Keratinocyte (primary cell): Measurements from ENCODE around the gene TRAF2. TPM values are rescaled to one million over a fixed set of nuclear protein-coding genes. Genes with fewer than 3 reads are reported as not detected.

Source experiments
- DNase-seq: peaks from one replicate; pipeline ENCODE4 v3.0.0-alpha.2; 2011; ENCODE audit warnings: low read depth, missing footprints, low spot score
- FAIRE-seq: peaks from 2 replicates; lab custom pipeline; 2011; peaks lifted over from hg19 to GRCh38; lab: Jason Lieb, UNC
- H2AFZ ChIP-seq: 2 replicates; pipeline ENCODE4 v1.6.0; 2012; ENCODE audit warnings: low read length, control low read depth, inconsistent platforms; ENCODE audit not compliant: control insufficient read depth
- H3K27ac ChIP-seq: 2 replicates; pipeline ENCODE4 v1.5.1; 2011; ENCODE audit warnings: low read length; ENCODE audit not compliant: control insufficient read depth, insufficient read depth
- H3K27me3 ChIP-seq: 3 replicates; pipeline ENCODE4 v1.6.0; 2011; ENCODE audit warnings: low read length; ENCODE audit not compliant: control insufficient read depth, insufficient read depth; ENCODE audit errors: extremely low read depth
- H3K36me3 ChIP-seq, 2 experiments: 2 replicates in 1 of 2; 3 replicates in 1 of 2; pipeline ENCODE4 v1.5.1; 2011; ENCODE audit warnings: low read length in 2 of 2, mild to moderate bottlenecking in 1 of 2; ENCODE audit not compliant: control insufficient read depth in 2 of 2, insufficient read depth in 2 of 2; ENCODE audit errors: extremely low read depth in 1 of 2
- H3K4me1 ChIP-seq: 3 replicates; pipeline ENCODE4 v1.5.1; 2011; ENCODE audit warnings: low read length; ENCODE audit not compliant: control insufficient read depth, insufficient read depth; ENCODE audit errors: extremely low read depth
- H3K4me2 ChIP-seq: 3 replicates; pipeline ENCODE4 v1.6.0; 2011; ENCODE audit warnings: low read depth, low read length; ENCODE audit not compliant: control insufficient read depth, insufficient read depth; ENCODE audit errors: extremely low read depth
- H3K4me3 ChIP-seq, 3 experiments: fragments of 200-600 bp in 1 of 3; sonication (generic) in 1 of 3; 2 replicates in 2 of 3; 3 replicates in 1 of 3; pipeline ENCODE4 v1.5.1; 2011 to 2016; ENCODE audit warnings: low read length in 3 of 3, mild to moderate bottlenecking in 3 of 3, control low read depth in 2 of 3, inconsistent platforms in 1 of 3, low read depth in 1 of 3, mixed read lengths in 1 of 3, mixed run types in 1 of 3, moderate library complexity in 1 of 3; ENCODE audit not compliant: control insufficient read depth in 2 of 3, insufficient read depth in 2 of 3; ENCODE audit errors: extremely low read depth in 1 of 3
- H3K79me2 ChIP-seq: 2 replicates; pipeline ENCODE4 v1.6.0; 2012; ENCODE audit warnings: low read length; ENCODE audit not compliant: control insufficient read depth, insufficient read depth
- H3K9ac ChIP-seq: 3 replicates; pipeline ENCODE4 v1.6.0; 2011; ENCODE audit warnings: low read length; ENCODE audit not compliant: control insufficient read depth, insufficient read depth; ENCODE audit errors: extremely low read depth
- H3K9me1 ChIP-seq: 3 replicates; pipeline ENCODE4 v1.6.0; 2011; ENCODE audit warnings: low read length; ENCODE audit not compliant: control insufficient read depth, insufficient read depth; ENCODE audit errors: extremely low read depth
- H3K9me3 ChIP-seq: 2 replicates; pipeline ENCODE4 v1.5.1; 2012; ENCODE audit warnings: low read depth, low read length; ENCODE audit not compliant: control insufficient read depth
- H4K20me1 ChIP-seq: 3 replicates; pipeline ENCODE4 v1.6.0; 2011; ENCODE audit warnings: low read length; ENCODE audit not compliant: control insufficient read depth, insufficient read depth; ENCODE audit errors: extremely low read depth
- CTCF ChIP-seq, 3 experiments: IDR thresholded peaks in 1 of 3; conservative IDR thresholded peaks in 1 of 3; optimal IDR thresholded peaks in 1 of 3; 2 replicates in 2 of 3; 3 replicates in 1 of 3; pipeline versions ENCODE3 to v1.5.1; 2011; ENCODE audit warnings: low read length in 3 of 3, mild to moderate bottlenecking in 3 of 3, moderate library complexity in 2 of 3, control low read depth in 1 of 3, inconsistent platforms in 1 of 3; ENCODE audit not compliant: insufficient read depth in 2 of 3; ENCODE audit errors: extremely low read depth in 1 of 3
- EZH2 ChIP-seq: IDR thresholded peaks from one replicate; pipeline ENCODE4 v1.6.1; 2012; ENCODE audit warnings: inconsistent platforms, mild to moderate bottlenecking, low read length, moderate library complexity
- dilution Hi-C: fragments of 300-500 bp; cut with MboI; formaldehyde crosslinking; loops from one replicate; pipeline ENCODE4 v1.7.0; 2020; ENCODE audit warnings: low sequenced_read_pairs; ENCODE audit not compliant: extremely low pct_ligation_motif_present
- polyA plus RNA-seq, 5 experiments: library from polyadenylated mRNA; depleted of rRNA in 3 of 5; stranded (reverse) in 3 of 5; stranded (forward) in 1 of 5; unstranded in 1 of 5; fragments of >200 nt; gene quantifications; 1 replicate in 1 of 5; 2 replicates in 3 of 5; 3 replicates in 1 of 5; pipeline versions ENCODE4 v1.2.1 to v1.2.3, GENCODE V29; 2011 to 2012; ENCODE audit warnings: missing spikeins in 2 of 5, low read depth in 1 of 5, low replicate concordance in 1 of 5

Gene TRAF2
- polyA plus RNA-seq, 1 donor (not counting 4 experiments of a cell fraction or from before 2014, with no cell fraction given) = 9.9 TPM

GRCh38 chr9:136952321-136952850 is 66.1 kb downstream of the TRAF2 start:
- no peak overlapping the region for H3K27ac ChIP-seq
- no peaks in the 10 kb centered on the region for H3K9me3 ChIP-seq
- H3K27me3 ChIP-seq = no peaks in the 10 kb centered on the region
- H3K79me2 ChIP-seq = no peaks in the 10 kb centered on the region
- no peaks in the 10 kb centered on the region for H3K36me3 ChIP-seq
- dilution Hi-C loops = no loop called here
- TF ChIP-seq EZH2 (no peak), CTCF (optimal IDR thresholded peaks at IDR 0.05 in 1 of 3, IDR thresholded peaks at IDR 0.05 in 1 of 3, conservative IDR thresholded peaks at IDR 0.05 in 1 of 3; ENCODE audit: extremely low read depth in 1 of 3, insufficient read depth in 2 of 3, low read length in 3 of 3) (no peak)
- H3K4me2 ChIP-seq = no peak overlapping the region
- H2AFZ ChIP-seq = no peak overlapping the region
- no peak overlapping the region for H3K4me3 ChIP-seq
- H4K20me1 ChIP-seq = no peaks in the 10 kb centered on the region
- H3K9me1 ChIP-seq = no peaks in the 10 kb centered on the region
- H3K9ac ChIP-seq = no peak overlapping the region
- DNase-seq (no peak), FAIRE-seq (no peak)
- peaks cover 12% of the 10 kb centered on the region for H3K4me1 ChIP-seq

- Histone ChIP-seq H3K9me1 (no peaks in the 10 kb centered on the region), H3K9me3 (no peaks in the 10 kb centered on the region), H3K27ac (no peak overlapping the region), H3K4me2 (no peak overlapping the region), H3K36me3 (no peaks in the 10 kb centered on the region), H3K4me3 (no peak overlapping the region), H4K20me1 (no peaks in the 10 kb centered on the region), H3K79me2 (no peaks in the 10 kb centered on the region), H2AFZ (no peak overlapping the region), H3K27me3 (peaks cover 3% of the 10 kb centered on the region), H3K9ac (no peak overlapping the region), H3K4me1 (peaks cover 8% of the 10 kb centered on the region)
- TF ChIP-seq CTCF (optimal IDR thresholded peaks at IDR 0.05 in 1 of 3, IDR thresholded peaks at IDR 0.05 in 1 of 3, conservative IDR thresholded peaks at IDR 0.05 in 1 of 3; ENCODE audit: extremely low read depth in 1 of 3, insufficient read depth in 2 of 3, low read length in 3 of 3) = no peak
- TF ChIP-seq EZH2 = no peak
- DNase-seq = no peak
- FAIRE-seq = no peak
- dilution Hi-C loops = no loop called here
Observed at GRCh38 chr9:136952876-136953770, 66.8 kb downstream of the TRAF2 start.
